Neural crest cell (in vitro differentiated cells): Measurements from ENCODE around the gene ICAM4. TPM values are rescaled to one million over a fixed set of nuclear protein-coding genes. Genes with fewer than 3 reads are reported as not detected.
A peak's percentile ranks its signal among the peaks of the same experiment; 100 is the strongest.

Experiments used
- DNase-seq: peaks from one replicate; pipeline ENCODE4 v3.0.0; 2021; ENCODE audit warnings: low read depth, mixed read lengths, low spot score
- H3K27ac Mint-ChIP-seq: one replicate; pipeline ENCODE4 v1.8.0; 2021; ENCODE audit warnings: mild to moderate bottlenecking, mixed read lengths; ENCODE audit not compliant: unreplicated experiment
- H3K27me3 Mint-ChIP-seq: 2 replicates; pipeline ENCODE4 v1.8.0; 2021; ENCODE audit warnings: low read depth, mild to moderate bottlenecking, mixed read lengths
- H3K36me3 Mint-ChIP-seq: 2 replicates; pipeline ENCODE4 v1.8.0; 2021; ENCODE audit warnings: low read depth, mild to moderate bottlenecking, mixed read lengths
- H3K4me1 Mint-ChIP-seq: 2 replicates; pipeline ENCODE4 v1.8.0; 2021; ENCODE audit warnings: mixed read lengths
- H3K4me3 Mint-ChIP-seq: one replicate; pipeline ENCODE4 v1.8.0; 2021; ENCODE audit warnings: mild to moderate bottlenecking, mixed read lengths
- H3K9me3 Mint-ChIP-seq: 2 replicates; pipeline ENCODE4 v1.8.0; 2021; ENCODE audit warnings: mixed read lengths
- total RNA-seq: library from RNA; stranded (reverse); gene quantifications from 2 replicates; pipeline ENCODE4 v1.2.1, GENCODE V29; 2021
- TF ChIP-seq, protein P1 (sequence below): fragments of 200-600 bp; sonication (generic); conservative IDR thresholded peaks from 2 replicates; pipeline ENCODE4 v1.5.0; 2021; ENCODE audit warnings: antibody characterized with exemption, mild to moderate bottlenecking

ICAM4 gene
- total RNA-seq, 1 donor from 2014 or later: not detected

DNA sequence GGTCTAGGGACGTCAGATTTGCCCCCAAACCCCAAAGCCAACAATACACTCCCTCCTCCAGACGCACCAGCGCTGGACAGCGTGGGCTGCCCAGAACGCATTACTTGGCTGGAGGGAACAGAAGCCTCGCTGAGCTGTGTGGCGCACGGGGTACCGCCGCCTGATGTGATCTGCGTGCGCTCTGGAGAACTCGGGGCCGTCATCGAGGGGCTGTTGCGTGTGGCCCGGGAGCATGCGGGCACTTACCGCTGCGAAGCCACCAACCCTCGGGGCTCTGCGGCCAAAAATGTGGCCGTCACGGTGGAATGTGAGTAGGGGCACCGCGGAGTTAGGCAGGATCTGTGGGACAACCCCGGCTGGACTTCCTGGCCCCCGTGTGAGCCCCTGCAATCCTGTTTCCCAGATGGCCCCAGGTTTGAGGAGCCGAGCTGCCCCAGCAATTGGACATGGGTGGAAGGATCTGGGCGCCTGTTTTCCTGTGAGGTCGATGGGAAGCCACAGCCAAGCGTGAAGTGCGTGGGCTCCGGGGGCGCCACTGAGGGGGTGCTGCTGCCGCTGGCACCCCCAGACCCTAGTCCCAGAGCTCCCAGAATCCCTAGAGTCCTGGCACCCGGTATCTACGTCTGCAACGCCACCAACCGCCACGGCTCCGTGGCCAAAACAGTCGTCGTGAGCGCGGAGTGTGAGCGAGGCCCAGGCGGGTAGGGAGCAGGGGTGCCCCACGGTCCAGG lies 7.0 kb downstream of the ICAM4 start:
- Mint-ChIP-seq H3K27ac (no peak overlapping the region), H3K4me3 (no peak overlapping the region), H3K4me1 (peaks cover 22% of the 10 kb centered on the region), H3K36me3 (no peaks in the 10 kb centered on the region), H3K27me3 (peaks cover 90% of the 10 kb centered on the region), H3K9me3 (no peaks in the 10 kb centered on the region)
- no peak for DNase-seq
- TF ChIP-seq, protein P1, sequence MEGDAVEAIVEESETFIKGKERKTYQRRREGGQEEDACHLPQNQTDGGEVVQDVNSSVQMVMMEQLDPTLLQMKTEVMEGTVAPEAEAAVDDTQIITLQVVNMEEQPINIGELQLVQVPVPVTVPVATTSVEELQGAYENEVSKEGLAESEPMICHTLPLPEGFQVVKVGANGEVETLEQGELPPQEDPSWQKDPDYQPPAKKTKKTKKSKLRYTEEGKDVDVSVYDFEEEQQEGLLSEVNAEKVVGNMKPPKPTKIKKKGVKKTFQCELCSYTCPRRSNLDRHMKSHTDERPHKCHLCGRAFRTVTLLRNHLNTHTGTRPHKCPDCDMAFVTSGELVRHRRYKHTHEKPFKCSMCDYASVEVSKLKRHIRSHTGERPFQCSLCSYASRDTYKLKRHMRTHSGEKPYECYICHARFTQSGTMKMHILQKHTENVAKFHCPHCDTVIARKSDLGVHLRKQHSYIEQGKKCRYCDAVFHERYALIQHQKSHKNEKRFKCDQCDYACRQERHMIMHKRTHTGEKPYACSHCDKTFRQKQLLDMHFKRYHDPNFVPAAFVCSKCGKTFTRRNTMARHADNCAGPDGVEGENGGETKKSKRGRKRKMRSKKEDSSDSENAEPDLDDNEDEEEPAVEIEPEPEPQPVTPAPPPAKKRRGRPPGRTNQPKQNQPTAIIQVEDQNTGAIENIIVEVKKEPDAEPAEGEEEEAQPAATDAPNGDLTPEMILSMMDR: no peak

DNA sequence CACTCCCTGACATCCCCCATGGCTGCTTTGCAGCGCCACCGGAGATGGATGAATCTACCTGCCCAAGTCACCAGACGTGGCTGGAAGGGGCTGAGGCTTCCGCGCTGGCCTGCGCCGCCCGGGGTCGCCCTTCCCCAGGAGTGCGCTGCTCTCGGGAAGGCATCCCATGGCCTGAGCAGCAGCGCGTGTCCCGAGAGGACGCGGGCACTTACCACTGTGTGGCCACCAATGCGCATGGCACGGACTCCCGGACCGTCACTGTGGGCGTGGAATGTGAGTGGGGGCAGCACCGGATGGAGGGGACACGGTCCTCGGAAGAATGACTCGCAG lies 7.6 kb downstream of the ICAM4 start:
- Mint-ChIP-seq H3K9me3 (no peaks in the 10 kb centered on the region), H3K27ac (no peak overlapping the region), H3K4me1 (peaks cover 21% of the 10 kb centered on the region), H3K36me3 (no peaks in the 10 kb centered on the region), H3K4me3 (no peak overlapping the region), H3K27me3 (peaks cover 87% of the 10 kb centered on the region)
- TF ChIP-seq, protein P1: no peak
- DNase-seq: no peak

DNA sequence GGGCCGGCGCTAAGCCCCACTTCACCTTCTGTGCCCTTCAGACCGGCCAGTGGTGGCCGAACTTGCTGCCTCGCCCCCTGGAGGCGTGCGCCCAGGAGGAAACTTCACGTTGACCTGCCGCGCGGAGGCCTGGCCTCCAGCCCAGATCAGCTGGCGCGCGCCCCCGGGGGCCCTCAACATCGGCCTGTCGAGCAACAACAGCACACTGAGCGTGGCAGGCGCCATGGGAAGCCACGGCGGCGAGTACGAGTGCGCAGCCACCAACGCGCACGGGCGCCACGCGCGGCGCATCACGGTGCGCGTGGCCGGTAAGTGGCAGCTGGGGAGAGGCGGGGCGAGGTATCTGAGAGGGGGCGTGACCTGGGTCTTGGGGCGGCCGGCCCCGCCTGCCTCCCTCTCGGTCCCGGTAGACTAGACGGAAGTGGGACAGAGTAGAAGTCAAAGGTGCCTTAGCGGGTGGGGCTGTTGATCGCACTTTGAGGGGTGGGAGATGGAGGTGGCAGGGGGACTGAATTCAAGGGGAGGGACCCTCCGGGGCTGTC lies 8.6 kb downstream of the ICAM4 start:
- H3K9me3 Mint-ChIP-seq: no peaks in the 10 kb centered on the region
- peaks cover 18% of the 10 kb centered on the region for H3K4me1 Mint-ChIP-seq
- H3K4me3 Mint-ChIP-seq: no peak overlapping the region
- H3K27me3 Mint-ChIP-seq: peaks cover 85% of the 10 kb centered on the region
- no peaks in the 10 kb centered on the region for H3K36me3 Mint-ChIP-seq
- DNase-seq: no peak
- TF ChIP-seq, protein P1: no peak
- no peak overlapping the region for H3K27ac Mint-ChIP-seq

DNA sequence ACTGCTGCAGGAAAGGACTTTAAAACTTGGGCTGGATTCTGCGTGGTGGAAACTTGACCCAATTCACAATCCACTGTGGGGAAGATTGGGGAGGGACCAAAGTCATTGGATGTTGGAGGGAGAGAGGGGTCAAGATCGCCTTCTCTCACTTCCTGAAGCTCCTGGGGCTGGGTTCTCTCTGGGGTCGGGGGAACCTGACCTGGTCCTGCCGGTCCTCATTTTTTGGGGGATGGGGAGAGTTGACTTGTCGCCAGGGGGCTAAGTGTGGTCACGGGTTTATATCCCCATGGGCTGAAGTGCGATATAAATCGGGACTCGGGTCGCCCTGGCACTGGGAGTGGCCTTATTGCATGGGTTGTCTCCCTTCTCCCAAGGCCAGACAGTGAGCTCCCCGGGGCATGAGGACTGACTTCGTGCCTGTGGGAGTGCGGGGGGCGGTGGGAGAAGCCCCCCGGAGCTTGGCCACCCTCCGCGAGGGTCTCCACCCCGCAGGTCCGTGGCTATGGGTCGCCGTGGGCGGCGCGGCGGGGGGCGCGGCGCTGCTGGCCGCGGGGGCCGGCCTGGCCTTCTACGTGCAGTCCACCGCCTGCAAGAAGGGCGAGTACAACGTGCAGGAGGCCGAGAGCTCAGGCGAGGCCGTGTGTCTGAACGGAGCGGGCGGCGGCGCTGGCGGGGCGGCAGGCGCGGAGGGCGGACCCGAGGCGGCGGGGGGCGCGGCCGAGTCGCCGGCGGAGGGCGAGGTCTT lies 9.3 kb downstream of the ICAM4 start:
- no peak overlapping the region for H3K4me3 Mint-ChIP-seq
- no peak overlapping the region for H3K27ac Mint-ChIP-seq
- peaks cover 15% of the 10 kb centered on the region for H3K4me1 Mint-ChIP-seq
- no peaks in the 10 kb centered on the region for H3K9me3 Mint-ChIP-seq
- DNase-seq: no peak
- no peaks in the 10 kb centered on the region for H3K36me3 Mint-ChIP-seq
- H3K27me3 Mint-ChIP-seq: peaks cover 79% of the 10 kb centered on the region
- TF ChIP-seq, protein P1: no peak

DNA sequence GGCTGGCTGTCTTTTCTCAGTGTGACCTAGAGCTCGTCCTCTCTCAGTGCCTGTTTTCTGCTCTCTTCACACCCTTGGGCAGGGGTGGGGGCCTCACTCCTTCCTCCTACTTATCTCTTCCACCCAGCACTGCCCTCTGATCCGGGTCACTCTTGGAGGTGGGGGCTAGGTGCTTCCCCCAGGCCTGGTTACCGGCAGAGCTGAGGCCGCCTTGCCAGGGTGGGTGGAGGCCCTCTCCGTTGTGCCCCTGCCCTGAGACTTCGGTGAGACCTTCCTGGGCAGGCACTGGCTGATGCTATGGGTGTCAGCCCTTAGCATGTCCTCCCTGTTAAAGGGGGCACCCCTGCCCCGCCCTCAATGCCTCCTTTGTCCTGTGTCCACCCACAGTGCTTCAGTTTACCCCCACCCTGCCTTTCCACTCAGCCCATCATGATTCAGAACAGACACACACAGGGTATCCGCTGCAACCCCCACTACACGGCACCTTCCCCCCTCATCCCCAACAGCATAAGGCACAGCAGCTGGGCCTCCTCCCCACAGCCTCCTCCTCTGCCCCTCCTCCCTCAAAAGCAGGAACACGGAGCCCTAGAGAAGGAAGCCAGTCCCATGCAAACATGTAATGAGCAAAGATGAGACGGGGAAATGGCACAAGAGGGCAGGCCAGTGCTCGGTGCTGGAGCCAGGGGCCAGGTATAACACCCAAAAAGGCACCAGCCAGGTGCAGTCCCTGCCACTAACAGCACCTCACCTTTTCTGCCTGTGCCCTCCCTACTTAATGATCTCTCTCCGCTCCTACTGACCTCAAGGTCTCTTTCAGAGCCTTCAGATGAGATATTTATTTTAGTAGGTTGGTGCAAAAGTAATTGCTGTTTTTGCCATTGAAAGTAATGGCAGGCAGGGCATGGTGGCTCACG lies 13.0 kb downstream of the ICAM4 start:
- Mint-ChIP-seq H3K36me3 (no peaks in the 10 kb centered on the region), H3K27me3 (peaks cover 56% of the 10 kb centered on the region), H3K9me3 (no peaks in the 10 kb centered on the region), H3K27ac (no peak overlapping the region), H3K4me1 (peaks cover 5% of the 10 kb centered on the region), H3K4me3 (peak overlapping the region; percentile 31)
- no peak for DNase-seq
- TF ChIP-seq, protein P1: no peak
